B cell (primary cell): ENCODE results near the gene ADAM19.

Experiments used
- CTCF ChIP-seq: fragments of 200-600 bp; IDR thresholded peaks from one replicate; pipeline ENCODE4 v1.8.0; 2022; ENCODE audit warnings: antibody characterized with exemption, mild to moderate bottlenecking
- EZH2 ChIP-seq: IDR thresholded peaks from 2 replicates; pipeline ENCODE4 v1.6.1; 2012; ENCODE audit warnings: borderline replicate concordance, low read depth, mild to moderate bottlenecking, moderate library complexity, low read length; ENCODE audit not compliant: insufficient read depth, poor library complexity, severe bottlenecking

- TF ChIP-seq CTCF = no peak
- TF ChIP-seq EZH2 = no peak
Measured at GRCh38 chr5:157620776-157621175, 45.2 kb upstream of the ADAM19 start.
